Measurements from ENCODE around the gene CSNK2B. TPM values are rescaled to one million over a fixed set of nuclear protein-coding genes. Genes with fewer than 3 reads are reported as not detected.

Gene CSNK2B
- polyA plus RNA-seq (2013, experiment 1 of 2; ENCODE audit: insufficient read length), result 236 TPM
- polyA plus RNA-seq (2013, experiment 2 of 2; ENCODE audit: insufficient read length), result 204 TPM

DNA sequence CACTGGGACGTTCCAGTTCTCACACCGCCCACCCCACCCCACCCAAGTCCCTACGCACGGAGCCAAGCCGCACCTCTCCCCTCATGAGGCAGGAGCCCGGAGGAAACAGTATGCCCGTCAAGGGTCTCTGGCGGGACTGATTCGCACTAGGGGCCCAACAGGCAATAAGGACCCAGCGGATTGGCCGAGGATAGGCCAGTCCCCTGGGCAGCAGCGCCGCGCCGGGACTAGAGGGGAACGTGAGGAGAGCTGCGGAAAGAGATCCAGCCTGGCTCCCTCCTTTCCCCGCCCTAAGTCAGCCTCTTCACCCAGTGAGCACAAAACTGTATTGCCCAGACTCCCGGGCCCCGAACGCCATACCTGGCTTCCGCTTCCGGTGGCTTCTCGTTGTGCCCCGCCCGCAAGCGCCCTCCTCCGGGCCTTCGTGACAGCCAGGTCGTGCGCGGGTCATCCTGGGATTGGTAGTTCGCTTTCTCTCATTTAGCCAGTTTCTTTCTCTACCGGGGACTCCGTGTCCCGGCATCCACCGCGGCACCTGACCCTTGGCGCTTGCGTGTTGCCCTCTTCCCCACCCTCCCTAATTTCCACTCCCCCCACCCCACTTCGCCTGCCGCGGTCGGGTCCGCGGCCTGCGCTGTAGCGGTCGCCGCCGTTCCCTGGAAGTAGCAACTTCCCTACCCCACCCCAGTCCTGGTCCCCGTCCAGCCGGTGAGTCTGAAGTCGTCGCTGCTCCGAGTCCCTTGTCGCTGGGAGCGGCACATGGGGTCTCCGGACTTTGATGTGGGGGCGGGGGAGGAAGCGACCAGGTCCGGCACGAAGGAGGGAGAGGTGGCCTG lies at the start of gene CSNK2B:
TSS of gene CSNK2B (plus strand) at position 580 of the 836 bp plus-strand sequence. CDS start 752 bp downstream, outside the sequence.
- peak; percentile 98 for DNase-seq

DNA sequence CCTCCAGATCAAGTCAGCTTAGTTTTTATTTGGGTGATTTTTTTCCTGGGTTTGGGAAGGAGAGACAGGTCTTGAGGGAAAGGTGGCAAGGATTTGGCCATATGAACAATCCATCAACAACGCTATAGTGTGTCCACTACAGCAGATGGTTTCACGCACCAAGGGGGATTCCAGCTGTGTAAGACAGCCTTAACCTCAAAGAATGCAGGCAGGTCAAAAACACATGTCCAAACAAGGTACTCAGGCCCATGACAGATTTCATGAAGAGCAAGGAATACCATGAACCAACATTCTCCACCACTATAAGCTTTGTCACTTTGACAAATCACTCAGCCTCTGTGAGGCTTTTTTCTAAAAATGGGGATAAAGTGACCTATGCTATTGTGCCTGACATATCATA lies 48.9 kb upstream of the CSNK2B start:
- DNase-seq, result no peak

DNA sequence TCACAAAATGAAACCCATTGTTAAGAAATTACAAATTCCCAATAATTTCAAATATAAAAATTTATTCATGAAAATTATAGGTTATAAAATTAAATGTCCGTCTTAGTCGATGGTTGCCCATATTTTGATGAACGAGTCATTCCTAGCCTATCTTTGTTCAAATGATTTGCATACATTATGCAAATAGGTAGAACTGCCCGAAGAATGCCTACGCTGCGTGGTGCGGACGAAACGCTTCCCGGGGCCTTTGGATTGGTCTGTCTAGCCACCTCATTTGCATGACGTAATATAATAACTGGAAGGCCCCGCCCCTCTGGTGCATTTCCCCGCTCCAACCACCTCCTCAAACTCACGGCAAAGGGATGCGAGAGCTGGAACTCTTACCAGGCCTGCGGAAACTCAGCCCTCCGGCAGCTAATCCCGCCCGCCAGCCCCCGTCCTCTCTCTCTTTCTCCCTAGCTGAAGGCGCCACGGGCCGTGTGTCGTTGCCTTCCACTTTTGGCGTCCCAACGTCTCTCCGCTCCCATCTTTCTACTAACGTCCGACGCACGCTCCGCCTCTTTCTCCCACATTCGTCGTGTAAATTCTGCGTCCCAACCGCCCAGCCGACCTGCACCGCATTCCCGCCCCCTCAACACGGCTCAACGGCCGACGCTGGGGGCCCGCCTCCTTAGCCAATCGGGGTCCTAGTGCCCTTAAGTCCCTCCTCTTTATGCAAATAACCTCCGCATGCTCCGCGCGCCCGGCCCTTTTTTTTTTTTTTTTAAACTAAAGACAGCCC lies 45.9 kb upstream of the CSNK2B start:
- DNase-seq, result peak; percentile 99

DNA sequence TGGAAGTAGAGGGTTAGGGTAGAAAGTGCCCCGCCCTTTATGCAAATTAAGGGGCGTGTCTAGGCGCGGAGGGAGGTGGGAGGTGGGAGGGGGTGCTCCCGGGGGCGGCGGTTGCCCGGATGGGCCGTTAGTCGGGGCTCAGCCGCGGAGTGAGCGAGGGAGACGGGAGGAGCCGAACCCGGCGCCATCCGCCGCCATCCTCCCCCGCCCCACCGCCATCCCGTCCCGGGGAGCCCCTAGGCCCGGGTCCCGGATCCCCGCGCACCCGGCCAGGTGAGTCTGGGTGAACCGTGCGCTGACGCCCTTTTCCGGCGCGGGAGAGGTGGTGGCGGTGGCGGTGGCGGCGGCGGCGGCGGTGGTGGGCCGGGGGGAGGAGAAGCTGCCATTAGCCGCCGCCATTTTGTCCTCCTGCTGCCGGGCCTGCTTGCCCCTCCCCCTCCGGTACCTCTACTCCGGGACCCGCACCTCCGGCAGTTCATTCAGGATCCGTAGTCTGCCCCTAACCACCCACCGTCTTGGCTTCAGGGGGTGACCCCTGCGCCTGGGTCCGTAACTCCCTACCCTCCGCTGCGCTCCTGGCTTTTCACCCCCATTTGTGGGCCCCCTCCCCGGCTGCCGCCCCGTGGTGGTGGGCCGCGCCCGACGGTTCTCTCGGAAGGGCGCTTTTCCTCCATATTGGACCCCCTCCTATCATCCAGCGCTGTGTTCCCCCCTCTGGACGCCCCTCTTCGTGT lies 45.1 kb upstream of the CSNK2B start, which contains the start of gene PRRC2A:
TSS of gene PRRC2A (plus strand) at position 130 of the 734 bp plus-strand sequence. CDS start 2,075 bp downstream, outside the sequence.
- DNase-seq, result no peak

DNA sequence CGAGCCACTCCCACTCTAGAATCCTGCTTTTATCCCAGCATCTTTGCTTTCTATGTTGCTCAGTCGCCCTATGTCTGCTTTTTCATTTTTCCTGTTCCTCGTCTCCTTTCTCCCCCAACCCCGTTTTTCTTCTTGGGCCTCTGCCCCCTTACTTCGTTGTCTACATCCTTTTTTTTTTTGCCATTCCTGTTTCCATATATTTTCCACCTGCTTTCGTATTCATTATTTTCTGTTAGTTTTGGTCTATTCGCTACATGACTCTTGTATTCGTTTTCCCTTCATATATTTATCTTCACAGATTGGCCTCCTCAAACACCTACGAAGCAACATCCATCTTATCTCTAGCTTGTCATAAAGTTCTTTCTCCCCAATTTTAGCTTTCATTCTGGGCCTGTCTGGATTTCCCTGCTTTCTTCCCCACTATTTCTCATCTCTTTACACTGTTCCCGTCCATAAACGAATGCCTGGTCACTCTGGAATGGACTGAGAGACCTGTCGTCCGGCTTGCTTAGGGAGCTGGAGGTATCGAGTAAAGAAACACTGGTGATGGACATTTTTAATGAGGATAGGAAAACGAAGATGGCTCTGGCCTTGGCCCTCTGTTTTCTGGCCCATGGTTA lies 44.5 kb upstream of the CSNK2B start:
- no peak for DNase-seq

DNA sequence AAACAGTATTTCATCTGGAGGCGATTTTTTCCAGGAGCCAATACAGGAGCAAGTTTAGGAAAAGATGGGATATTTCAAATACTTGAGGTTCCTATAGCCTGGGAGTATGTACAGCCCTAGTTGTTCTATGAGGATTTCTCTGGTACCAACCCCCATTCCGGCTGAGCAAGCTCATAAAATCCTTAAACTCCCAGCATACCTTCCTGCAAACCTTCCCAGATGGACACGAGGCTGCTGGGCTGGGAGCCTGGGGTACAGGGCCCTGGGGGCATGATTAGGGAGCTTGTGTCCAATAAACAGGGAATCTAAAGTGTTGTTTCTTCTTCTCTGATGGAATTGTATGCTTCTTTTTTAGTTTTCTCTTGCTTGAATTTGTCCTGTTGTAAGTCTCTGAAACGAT lies 43.9 kb upstream of the CSNK2B start:
- DNase-seq, result peak; percentile 18

DNA sequence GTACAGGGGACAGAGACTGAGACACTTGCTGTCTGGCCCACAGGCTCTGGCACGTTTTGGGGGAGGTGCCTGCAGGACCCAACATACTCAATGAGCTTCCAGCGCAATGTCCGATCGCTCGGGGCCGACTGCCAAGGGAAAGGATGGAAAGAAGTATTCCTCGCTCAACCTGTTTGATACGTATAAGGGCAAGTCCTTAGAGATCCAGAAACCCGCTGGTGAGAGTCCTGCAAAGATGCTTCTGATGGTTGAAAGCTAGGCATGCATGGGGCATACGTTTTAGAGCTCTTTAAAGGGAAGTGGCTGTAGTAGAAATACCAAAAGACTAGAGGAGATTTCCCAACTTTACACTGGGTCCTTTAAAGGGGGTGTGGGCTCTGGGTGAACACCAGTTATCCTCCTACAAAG lies 43.2 kb upstream of the CSNK2B start:
- DNase-seq, result no peak

DNA sequence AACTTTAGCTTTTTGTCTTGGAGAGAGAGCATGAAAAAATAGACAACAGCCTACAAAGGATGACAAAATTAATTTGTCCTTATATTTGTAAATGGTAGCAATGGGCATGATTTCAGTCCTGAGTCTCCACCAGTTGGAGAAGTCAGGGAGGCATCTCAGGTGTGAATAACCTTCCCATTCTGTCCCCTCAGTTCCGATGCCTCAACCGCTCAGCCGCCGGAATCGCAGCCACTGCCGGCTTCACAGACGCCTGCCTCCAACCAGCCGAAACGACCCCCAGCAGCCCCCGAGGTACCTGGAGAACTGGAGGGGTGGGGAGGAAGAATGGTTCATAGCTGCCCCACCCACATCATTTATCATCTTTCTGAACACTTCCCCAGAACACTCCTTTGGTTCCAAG lies 41.8 kb upstream of the CSNK2B start:
- no peak for DNase-seq

DNA sequence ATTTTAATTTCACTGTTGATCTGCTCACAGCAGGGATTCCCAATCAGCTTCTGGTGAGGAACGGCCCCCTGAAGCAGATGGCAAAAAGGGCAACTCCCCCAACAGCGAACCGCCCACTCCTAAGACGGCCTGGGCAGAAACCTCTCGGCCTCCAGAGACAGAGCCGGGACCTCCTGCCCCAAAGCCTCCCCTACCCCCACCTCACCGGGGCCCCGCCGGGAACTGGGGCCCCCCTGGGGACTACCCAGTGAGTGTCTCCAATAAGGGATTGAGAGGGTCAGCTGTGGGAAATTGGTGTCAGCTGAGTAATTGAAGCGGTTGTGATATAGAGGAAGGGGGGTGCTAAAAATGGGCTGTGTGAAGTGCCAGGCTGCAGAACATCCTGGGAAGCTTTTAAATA lies 38.9 kb upstream of the CSNK2B start:
- no peak for DNase-seq

DNA sequence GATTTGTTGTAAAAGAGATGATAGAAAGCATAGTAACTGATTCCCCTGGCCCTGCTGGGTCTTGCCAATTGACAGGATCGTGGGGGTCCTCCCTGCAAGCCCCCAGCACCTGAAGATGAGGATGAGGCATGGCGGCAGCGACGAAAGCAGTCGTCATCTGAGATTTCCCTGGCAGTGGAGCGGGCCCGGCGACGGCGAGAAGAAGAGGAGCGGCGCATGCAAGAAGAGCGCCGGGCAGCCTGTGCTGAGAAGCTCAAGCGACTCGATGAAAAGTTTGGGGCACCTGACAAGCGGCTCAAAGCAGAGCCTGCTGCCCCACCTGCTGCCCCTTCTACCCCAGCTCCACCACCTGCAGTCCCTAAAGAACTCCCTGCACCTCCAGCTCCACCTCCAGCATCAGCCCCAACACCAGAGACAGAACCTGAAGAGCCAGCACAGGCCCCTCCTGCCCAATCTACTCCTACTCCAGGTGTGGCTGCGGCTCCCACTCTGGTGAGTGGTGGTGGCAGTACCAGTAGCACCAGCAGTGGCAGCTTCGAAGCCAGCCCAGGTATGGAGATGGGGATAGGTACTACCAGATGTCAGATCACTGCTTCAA lies 38.1 kb upstream of the CSNK2B start:
- no peak for DNase-seq

DNA sequence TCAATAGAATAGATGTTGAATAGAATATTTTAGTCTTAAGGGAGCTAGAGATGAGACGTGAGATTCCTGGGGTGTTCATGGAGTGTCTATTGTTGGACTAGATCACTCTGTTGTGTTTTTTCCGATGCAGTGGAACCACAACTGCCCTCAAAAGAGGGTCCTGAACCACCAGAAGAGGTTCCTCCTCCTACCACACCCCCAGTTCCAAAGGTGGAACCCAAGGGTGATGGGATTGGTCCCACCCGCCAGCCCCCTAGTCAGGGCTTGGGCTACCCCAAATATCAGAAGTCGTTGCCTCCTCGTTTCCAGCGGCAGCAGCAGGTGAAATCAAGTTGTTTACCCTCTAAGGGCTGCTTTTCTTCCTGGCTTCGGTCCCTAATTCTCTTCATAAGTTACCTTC lies 36.9 kb upstream of the CSNK2B start:
- DNase-seq, result no peak

DNA sequence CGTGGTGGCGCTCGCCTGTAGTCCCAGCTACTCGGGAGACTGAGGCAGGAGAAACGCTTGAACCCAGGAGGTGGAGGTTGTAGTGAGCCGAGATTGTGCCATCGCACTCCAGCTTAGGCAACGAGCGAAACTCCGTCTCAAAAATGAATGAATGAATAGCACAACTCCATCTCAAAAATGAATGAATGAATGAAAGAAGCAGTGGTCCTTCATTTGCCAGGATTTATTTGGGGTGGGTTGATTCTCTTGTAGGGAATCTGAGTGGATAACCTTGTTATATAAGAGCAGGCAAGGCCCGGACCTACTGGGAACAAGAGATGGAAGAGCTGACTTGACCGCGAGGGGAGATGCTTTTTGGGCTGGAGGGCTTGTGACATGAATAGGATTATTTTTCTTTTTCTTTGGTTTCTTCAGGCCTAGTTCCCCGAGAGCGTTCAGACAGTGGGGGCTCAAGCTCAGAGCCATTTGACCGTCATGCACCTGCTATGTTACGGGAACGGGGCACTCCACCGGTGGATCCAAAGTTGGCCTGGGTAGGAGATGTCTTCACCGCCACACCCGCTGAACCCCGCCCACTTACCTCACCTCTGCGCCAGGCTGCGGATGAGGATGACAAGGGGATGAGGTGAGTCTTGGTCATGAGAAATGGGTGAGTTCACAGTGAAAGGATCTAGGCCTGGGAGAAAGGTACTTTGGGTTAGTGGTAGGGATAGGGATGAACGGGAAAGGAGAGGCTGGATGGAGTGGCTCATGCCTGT lies 35.5 kb upstream of the CSNK2B start:
- DNase-seq, result no peak

DNA sequence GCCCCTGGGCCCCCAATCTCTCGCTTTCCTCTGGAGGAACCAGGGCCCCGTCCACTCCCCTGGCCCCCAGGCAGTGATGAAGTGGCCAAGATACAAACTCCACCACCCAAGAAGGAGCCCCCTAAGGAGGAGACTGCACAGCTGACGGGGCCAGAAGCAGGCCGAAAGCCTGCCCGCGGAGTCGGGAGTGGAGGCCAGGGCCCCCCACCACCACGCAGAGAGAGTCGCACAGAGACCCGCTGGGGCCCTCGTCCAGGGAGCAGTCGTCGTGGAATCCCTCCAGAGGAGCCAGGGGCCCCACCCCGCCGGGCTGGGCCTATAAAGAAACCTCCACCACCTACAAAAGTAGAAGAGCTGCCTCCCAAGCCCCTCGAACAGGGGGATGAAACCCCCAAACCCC lies 34.7 kb upstream of the CSNK2B start:
- DNase-seq, result no peak

DNA sequence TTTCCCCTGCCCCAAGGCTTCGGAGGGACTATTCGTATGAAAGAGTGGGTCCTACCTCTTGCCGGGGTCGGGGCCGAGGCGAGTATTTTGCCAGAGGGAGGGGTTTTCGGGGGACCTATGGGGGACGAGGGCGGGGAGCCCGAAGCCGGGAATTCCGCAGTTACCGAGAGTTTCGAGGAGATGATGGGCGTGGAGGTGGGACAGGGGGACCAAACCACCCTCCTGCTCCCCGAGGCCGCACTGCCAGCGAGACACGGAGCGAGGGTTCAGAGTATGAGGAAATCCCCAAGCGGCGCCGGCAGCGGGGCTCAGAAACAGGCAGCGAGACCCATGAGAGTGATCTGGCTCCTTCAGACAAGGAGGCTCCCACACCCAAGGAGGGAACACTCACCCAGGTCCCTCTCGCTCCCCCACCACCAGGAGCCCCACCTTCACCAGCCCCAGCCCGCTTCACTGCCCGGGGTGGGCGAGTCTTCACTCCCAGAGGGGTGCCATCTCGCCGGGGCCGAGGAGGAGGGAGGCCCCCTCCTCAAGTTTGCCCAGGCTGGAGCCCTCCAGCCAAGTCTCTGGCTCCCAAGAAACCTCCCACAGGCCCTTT lies 34.1 kb upstream of the CSNK2B start:
- no peak for DNase-seq

DNA sequence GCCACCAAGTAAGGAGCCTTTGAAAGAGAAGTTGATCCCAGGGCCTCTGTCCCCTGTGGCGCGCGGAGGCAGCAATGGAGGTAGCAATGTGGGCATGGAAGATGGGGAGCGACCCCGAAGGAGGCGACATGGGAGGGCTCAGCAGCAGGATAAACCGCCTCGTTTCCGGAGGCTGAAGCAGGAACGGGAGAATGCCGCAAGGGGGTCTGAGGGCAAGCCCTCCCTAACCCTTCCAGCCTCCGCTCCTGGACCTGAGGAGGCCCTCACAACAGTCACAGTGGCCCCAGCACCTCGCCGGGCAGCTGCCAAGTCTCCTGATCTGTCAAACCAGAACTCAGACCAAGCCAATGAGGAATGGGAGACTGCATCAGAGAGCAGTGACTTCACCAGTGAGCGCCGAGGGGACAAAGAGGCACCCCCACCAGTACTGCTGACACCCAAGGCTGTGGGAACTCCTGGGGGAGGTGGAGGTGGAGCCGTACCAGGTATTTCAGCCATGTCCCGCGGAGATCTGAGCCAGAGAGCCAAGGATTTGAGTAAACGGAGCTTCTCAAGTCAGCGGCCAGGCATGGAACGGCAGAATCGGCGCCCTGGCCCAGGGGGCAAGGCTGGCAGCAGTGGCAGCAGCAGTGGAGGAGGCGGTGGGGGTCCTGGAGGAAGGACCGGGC lies 33.5 kb upstream of the CSNK2B start:
- DNase-seq, result no peak

DNA sequence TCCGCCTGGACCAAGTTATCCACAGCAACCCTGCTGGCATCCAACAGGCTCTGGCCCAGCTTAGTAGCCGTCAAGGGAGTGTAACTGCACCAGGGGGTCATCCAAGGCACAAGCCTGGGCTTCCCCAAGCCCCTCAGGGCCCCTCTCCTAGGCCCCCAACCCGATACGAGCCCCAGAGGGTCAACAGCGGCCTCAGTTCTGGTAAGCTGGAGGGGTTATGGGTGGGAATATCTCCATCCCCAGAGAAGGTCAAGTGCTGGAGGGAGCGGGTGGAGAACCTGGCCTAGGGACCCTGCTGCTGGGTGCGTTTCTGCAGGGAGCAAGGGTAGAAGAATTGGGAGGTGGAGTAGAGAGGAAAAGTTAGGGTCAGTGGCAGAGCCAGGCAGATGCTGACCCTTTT lies 32.4 kb upstream of the CSNK2B start:
- no peak for DNase-seq

DNA sequence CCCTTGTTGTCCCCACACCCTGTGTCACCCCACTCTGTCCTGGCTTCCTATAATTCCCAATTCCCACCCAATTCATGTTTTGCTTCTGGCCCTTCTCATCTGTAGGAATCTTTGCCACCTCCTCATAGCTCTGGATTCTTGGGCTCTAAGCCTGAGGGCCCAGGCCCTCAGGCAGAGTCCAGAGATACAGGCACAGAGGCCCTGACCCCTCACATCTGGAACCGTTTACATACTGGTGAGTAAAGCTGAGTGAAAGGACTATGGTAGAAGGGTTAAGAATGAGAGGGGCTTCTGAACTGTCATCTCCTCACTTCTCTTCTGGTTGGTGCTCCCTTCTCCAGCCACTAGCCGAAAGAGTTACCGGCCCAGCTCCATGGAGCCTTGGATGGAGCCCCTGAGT lies 31.7 kb upstream of the CSNK2B start:
- no peak for DNase-seq

DNA sequence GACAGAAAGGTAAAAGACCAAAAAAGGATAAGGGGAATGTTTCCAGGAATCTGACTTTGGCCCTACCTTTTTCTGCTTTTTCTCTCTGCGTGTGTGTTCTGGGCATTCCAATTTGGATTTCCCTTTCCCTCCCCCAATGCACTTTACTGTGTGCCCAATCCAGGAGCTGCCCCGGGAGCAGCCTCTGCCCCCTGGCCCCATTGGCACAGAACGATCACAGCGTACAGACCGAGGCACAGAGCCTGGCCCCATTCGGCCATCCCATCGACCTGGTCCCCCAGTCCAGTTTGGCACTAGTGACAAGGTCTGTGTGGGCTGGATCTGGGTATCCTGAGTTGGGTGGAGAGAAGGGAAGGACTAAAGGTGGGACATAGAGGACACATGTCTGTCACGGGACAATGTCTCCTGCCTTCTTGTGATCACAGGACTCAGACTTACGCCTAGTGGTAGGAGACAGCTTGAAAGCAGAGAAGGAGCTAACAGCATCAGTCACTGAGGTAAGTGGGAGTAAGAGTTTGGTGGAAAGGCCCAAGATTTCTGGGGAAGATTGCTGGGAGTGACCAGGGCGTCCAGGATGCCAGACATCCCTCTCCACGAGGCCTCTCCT lies 30.8 kb upstream of the CSNK2B start:
- DNase-seq, result no peak

DNA sequence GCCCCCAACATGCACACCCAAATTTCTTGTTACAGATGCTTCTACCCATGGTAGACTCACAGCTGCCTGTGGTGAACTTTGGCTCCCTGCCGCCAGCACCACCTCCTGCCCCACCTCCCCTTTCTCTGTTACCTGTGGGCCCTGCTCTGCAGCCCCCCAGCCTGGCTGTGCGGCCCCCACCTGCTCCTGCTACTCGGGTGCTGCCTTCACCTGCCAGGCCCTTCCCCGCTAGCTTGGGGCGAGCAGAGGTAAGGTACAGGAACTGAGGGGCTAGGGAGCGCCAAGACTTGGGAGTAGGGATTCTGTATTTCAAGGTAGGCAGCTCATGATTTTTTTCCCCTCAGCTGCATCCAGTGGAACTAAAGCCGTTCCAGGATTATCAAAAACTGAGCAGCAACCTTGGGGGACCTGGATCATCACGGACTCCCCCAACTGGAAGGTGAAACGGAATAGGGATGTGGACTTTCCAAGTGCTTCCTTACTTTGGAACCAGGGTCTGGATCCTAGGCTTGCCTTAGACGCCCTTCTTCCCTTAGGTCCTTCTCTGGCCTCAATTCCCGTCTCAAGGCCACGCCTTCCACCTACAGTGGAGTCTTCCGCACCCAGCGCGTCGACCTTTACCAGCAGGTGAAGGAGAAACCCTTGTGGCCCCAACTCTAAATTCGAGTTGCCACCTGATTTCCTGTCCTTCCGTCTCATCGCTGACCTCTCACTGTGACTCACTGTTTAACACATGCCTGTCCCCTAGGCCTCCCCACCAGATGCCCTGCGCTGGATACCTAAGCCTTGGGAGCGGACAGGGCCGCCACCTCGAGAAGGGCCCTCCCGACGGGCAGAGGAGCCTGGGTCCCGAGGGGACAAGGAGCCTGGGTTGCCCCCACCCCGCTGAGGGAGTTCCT lies 28.9 kb upstream of the CSNK2B start:
- DNase-seq, result no peak
